Body of pancreas (tissue), 4 donors: Measurements from ENCODE around the gene BICD1. TPM values are rescaled to one million over a fixed set of nuclear protein-coding genes. Genes with fewer than 3 reads are reported as not detected.
A peak's percentile ranks its signal among the peaks of the same experiment; 100 is the strongest.

Experiments
- ATAC-seq: fragments of 150-250 bp; one replicate; pipeline ENCODE4 v1.9.1; 2016
- DNase-seq, 4 donors: peaks; one replicate each; pipeline ENCODE4 v3.0.0-alpha.2; 2019
- H3K27ac ChIP-seq, 4 donors: fragments of 200-600 bp; sonication (generic); 1 replicate in 3 of 4; 2 replicates in 1 of 4; pipeline versions ENCODE4 v1.5.1 to v1.6.1; 2016 to 2019; ENCODE audit warnings: mild to moderate bottlenecking in 1 of 4, mixed read lengths in 1 of 4, moderate library complexity in 1 of 4
- H3K27me3 ChIP-seq, 2 donors: fragments of 200-600 bp; sonication (generic); one replicate each; pipeline ENCODE4 v1.6.0; 2016; ENCODE audit warnings: mild to moderate bottlenecking in 1 of 2
- H3K36me3 ChIP-seq, 2 donors: fragments of 200-600 bp; sonication (generic); replicated peaks in 1 of 2; 2 replicates each; pipeline ENCODE4 v1.5.1; 2016; ENCODE audit warnings: low read depth in 2 of 2; ENCODE audit not compliant: insufficient read depth in 1 of 2
- H3K4me1 ChIP-seq: fragments of 200-600 bp; sonication (generic); one replicate; pipeline ENCODE4 v1.6.0; 2016
- H3K4me3 ChIP-seq, 2 donors: fragments of 200-600 bp; sonication (generic); 1 replicate in 1 of 2; 2 replicates in 1 of 2; pipeline ENCODE4 v1.5.1; 2016 to 2019
- H3K9me3 ChIP-seq, 3 donors: fragments of 200-600 bp; sonication (generic); 1 replicate in 2 of 3; 2 replicates in 1 of 3; pipeline ENCODE4 v1.5.1; 2016
- POLR2A ChIP-seq, 3 donors: fragments of 450-650 bp; IDR thresholded peaks; one replicate each; pipeline ENCODE4 v1.6.1; 2016; ENCODE audit warnings: antibody characterized with exemption in 3 of 3, mild to moderate bottlenecking in 2 of 3
- WGBS, 2 donors: methylation state at CpG; one replicate each; pipeline ENCODE4 v1.1.5; 2017; 5-methylcytosine and 5-hydroxymethylcytosine counted together
- intact Hi-C: fragments of 100-400 bp; cut with DNase I; formaldehyde crosslinking; loops from one replicate; pipeline ENCODE4 v1.15.1; 2023
- total RNA-seq, 2 donors: library from RNA; depleted of rRNA; stranded (reverse); fragments of >200 nt; gene quantifications; one replicate each; pipeline ENCODE4 v1.1.0, GENCODE V29; 2016
- TF ChIP-seq, protein P1 (sequence below), 7 experiments: fragments of 450-650 bp in 4 of 7; fragments of 200-600 bp in 3 of 7; sonication (generic) in 3 of 7; IDR thresholded peaks; one replicate each; pipeline ENCODE4 v1.5.1; 2016 to 2019; ENCODE audit warnings: antibody characterized with exemption in 7 of 7

BICD1 gene
- total RNA-seq, 2 donors from 2014 or later, result 3.0 to 6.2 TPM

DNA sequence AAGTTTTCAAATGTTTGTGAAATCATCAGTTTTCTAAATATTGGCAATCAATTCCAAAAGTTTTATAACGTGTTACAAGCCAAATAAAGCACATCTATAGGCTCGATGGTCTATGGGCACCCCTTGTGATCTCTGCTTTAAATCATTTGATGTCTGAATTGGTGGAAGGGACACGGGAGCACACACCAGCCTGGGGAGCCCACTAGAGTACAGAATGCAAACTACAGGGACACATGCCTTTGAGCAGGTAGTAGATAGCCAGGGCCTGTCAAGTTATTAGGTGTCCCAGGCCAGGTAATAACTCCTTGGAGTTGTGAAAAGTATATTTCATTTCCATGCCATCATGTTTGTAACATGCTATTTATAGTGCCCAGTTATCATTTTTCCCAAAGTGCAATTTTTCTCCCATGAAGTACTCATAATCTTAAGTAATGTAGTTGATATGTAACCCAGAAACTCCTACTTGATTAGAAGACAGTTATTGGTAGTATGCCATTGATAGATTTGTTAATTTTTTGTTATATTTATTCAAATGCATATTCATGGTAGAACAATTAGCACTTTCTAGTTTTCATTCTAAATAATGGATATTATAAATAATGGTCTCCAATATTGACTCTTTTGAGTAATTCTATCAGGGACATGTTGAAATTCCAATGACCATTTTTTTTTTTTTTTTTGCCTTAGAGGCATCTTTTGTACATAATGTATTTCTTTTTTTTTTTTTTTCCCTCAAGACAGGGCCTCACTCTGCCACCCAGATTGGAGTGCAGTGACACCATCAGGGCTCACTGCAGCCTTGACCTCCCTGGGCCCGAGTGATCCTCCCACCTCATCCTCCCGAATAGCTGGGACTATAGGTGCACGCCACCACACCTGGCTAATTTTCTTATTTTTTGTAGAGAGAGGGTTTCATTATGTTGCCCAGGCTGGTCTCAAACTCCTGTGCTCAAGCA lies 195.8 kb downstream of the BICD1 start:
- no peaks in the 10 kb centered on the region for H3K36me3 ChIP-seq
- H3K9me3 ChIP-seq, result no peaks in the 10 kb centered on the region
- intact Hi-C loops, result loop anchor here (10.0 kb wide), 2 partner anchors 238 to 658 kb away; no protein-coding TSS in a partner anchor
- no peaks in the 10 kb centered on the region for H3K27me3 ChIP-seq
- H3K4me3 ChIP-seq, result no peak overlapping the region
- TF ChIP-seq, protein P1, sequence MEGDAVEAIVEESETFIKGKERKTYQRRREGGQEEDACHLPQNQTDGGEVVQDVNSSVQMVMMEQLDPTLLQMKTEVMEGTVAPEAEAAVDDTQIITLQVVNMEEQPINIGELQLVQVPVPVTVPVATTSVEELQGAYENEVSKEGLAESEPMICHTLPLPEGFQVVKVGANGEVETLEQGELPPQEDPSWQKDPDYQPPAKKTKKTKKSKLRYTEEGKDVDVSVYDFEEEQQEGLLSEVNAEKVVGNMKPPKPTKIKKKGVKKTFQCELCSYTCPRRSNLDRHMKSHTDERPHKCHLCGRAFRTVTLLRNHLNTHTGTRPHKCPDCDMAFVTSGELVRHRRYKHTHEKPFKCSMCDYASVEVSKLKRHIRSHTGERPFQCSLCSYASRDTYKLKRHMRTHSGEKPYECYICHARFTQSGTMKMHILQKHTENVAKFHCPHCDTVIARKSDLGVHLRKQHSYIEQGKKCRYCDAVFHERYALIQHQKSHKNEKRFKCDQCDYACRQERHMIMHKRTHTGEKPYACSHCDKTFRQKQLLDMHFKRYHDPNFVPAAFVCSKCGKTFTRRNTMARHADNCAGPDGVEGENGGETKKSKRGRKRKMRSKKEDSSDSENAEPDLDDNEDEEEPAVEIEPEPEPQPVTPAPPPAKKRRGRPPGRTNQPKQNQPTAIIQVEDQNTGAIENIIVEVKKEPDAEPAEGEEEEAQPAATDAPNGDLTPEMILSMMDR (IDR thresholded peaks at IDR 0.05), result peak in 4 of 7 experiments; percentile 25 to 46 (median 32)
- no peak for TF ChIP-seq POLR2A (IDR thresholded peaks at IDR 0.05)
- peak in 2 of 4 donors; percentile 20 to 35 for DNase-seq
- ATAC-seq, result peak; percentile 50
- no peak overlapping the region for H3K27ac ChIP-seq
- 83 to 84% methylated on average over 6 of the region's 6 CpGs for WGBS, 2 donors
- no peaks in the 10 kb centered on the region for H3K4me1 ChIP-seq

DNA sequence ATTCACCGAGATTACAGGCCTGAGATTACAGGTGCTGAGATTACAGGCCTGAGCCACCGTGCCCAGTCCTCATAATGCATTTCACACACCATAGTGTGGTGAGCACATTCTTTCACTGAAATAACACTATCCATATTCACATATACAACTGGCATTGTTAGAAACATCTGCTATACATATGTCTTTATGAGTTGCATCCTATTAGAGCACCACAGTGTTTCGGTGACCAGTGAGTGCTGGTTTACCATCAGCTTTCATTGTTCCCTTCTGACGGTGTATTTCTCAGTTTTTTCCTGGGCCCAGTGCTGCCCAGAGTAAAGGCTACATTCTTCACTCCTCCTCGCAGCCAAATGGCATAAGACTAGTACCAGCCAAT lies 196.5 kb downstream of the BICD1 start:
- Histone ChIP-seq H3K4me1 (no peaks in the 10 kb centered on the region), H3K27ac (no peak overlapping the region), H3K9me3 (no peaks in the 10 kb centered on the region), H3K27me3 (no peaks in the 10 kb centered on the region), H3K36me3 (no peaks in the 10 kb centered on the region), H3K4me3 (no peak overlapping the region)
- ATAC-seq (no peak), DNase-seq (no peak)
- intact Hi-C loops, result loop anchor here (10.0 kb wide), 2 partner anchors 238 to 658 kb away; no protein-coding TSS in a partner anchor
- no peak for TF ChIP-seq POLR2A (IDR thresholded peaks at IDR 0.05)
- TF ChIP-seq, protein P1 (IDR thresholded peaks at IDR 0.05), result no peak
- WGBS, 2 donors, result 91 to 94% methylated on average over 5 of the region's 5 CpGs

DNA sequence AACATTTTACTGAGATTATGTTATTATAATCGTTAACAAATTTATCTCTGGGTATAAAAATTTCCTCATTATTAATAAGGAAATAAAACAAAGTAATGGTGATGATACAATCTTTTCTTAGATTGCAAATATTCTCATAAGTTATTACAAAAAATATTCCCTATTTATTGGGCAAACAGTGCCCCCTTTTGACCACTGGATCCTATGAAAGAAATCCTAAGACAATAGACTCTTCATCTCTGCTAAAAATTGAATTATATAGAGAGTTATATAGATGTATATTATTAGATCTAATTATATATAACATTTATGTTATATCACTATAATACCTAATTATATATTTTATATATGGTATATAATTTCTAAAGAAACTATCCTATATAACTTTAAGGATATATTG lies 198.5 kb downstream of the BICD1 start:
- ATAC-seq (no peak), DNase-seq (no peak)
- Histone ChIP-seq H3K27me3 (no peaks in the 10 kb centered on the region), H3K27ac (no peak overlapping the region), H3K4me3 (no peak overlapping the region), H3K9me3 (no peaks in the 10 kb centered on the region), H3K36me3 (no peaks in the 10 kb centered on the region), H3K4me1 (peaks cover 5% of the 10 kb centered on the region)
- TF ChIP-seq, protein P1 (IDR thresholded peaks at IDR 0.05), result peak in 4 of 7 experiments; percentile 26 to 44 (median 32)
- no peak for TF ChIP-seq POLR2A (IDR thresholded peaks at IDR 0.05)
- WGBS, 2 donors, result 51 to 70% methylated on average over 1 of the region's 1 CpG
- intact Hi-C loops, result loop anchor here (10.0 kb wide), 2 partner anchors 240 to 660 kb away; no protein-coding TSS in a partner anchor

DNA sequence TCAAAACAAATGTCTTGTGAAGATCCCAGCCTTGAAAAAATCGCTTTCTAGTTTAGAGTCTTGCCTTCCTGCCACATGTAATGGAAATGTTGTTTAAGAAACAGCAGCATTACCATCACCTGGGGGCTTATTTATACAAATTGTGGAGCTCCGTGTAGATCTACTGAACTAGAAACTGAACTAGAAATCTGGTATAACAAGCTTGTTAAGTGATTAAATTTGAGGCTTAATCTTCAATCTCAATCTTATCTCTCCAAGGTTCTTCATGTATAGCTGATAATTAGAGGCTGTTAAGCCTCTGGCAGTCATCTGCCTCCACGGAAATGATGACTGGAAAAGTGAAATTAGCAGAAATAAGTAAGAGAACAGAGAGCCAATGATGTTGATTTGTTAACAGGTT lies 200.7 kb downstream of the BICD1 start:
- 49 to 64% methylated on average over 3 of the region's 3 CpGs for WGBS, 2 donors
- intact Hi-C loops, result loop anchor here (10.0 kb wide), 2 partner anchors 243 to 663 kb away; no protein-coding TSS in a partner anchor
- DNase-seq (no peak), ATAC-seq (no peak)
- Histone ChIP-seq H3K9me3 (no peaks in the 10 kb centered on the region), H3K4me1 (peaks cover 21% of the 10 kb centered on the region), H3K4me3 (no peak overlapping the region), H3K27me3 (no peaks in the 10 kb centered on the region), H3K27ac (no peak overlapping the region), H3K36me3 (no peaks in the 10 kb centered on the region)
- no peak for TF ChIP-seq POLR2A (IDR thresholded peaks at IDR 0.05)
- TF ChIP-seq, protein P1 (IDR thresholded peaks at IDR 0.05), result no peak
